Measurements from ENCODE around the gene SLAMF6.

DNA sequence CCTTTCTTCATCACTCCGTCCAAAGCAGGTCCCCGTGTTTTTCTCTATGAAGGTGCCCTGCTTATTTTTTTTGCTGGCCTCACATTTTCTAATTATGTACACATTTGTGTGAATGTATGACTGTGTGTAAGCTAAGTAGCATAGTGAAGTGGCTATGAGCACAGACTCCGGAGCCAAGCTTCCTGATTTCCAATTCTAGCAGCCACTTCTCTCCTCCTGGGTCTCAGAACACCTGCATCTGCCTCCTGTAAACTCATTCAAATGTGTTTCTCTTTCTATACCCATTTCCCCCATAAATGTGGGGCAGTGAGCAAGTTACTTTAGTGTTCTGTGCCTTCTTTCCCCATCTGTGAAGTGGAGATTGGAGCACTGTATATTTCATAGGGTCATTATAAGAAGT, 2.1 kb downstream of the SLAMF6 start:
- TF ChIP-seq POLR2A (IDR thresholded peaks at IDR 0.05), result no peak
- TF ChIP-seq, protein P1, sequence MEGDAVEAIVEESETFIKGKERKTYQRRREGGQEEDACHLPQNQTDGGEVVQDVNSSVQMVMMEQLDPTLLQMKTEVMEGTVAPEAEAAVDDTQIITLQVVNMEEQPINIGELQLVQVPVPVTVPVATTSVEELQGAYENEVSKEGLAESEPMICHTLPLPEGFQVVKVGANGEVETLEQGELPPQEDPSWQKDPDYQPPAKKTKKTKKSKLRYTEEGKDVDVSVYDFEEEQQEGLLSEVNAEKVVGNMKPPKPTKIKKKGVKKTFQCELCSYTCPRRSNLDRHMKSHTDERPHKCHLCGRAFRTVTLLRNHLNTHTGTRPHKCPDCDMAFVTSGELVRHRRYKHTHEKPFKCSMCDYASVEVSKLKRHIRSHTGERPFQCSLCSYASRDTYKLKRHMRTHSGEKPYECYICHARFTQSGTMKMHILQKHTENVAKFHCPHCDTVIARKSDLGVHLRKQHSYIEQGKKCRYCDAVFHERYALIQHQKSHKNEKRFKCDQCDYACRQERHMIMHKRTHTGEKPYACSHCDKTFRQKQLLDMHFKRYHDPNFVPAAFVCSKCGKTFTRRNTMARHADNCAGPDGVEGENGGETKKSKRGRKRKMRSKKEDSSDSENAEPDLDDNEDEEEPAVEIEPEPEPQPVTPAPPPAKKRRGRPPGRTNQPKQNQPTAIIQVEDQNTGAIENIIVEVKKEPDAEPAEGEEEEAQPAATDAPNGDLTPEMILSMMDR (IDR thresholded peaks at IDR 0.05), result no peak
- TF ChIP-seq EP300 (IDR thresholded peaks at IDR 0.05), result no peak
